Fibroblast of pulmonary artery (primary cell): Measurements from ENCODE around the gene KLRC3.

ENCODE experiments used
- DNase-seq: peaks from one replicate; pipeline ENCODE4 v3.0.0-alpha.2; 2010; ENCODE audit warnings: low read depth
- H3K4me3 ChIP-seq: replicated peaks from 2 replicates; pipeline ENCODE4 v1.5.1; 2011; ENCODE audit warnings: low read depth, mild to moderate bottlenecking, control low read depth, low read length, moderate library complexity
- TF ChIP-seq, protein P1 (sequence below): IDR thresholded peaks from 2 replicates; pipeline ENCODE4 v1.5.1; 2011; ENCODE audit warnings: mild to moderate bottlenecking, control low read depth, low read length, inconsistent platforms; ENCODE audit errors: missing control alignments

KLRC3 gene

GRCh38 chr12:10363914-10364814 lies 56.2 kb downstream of the KLRC3 start:
- TF ChIP-seq, protein P1, sequence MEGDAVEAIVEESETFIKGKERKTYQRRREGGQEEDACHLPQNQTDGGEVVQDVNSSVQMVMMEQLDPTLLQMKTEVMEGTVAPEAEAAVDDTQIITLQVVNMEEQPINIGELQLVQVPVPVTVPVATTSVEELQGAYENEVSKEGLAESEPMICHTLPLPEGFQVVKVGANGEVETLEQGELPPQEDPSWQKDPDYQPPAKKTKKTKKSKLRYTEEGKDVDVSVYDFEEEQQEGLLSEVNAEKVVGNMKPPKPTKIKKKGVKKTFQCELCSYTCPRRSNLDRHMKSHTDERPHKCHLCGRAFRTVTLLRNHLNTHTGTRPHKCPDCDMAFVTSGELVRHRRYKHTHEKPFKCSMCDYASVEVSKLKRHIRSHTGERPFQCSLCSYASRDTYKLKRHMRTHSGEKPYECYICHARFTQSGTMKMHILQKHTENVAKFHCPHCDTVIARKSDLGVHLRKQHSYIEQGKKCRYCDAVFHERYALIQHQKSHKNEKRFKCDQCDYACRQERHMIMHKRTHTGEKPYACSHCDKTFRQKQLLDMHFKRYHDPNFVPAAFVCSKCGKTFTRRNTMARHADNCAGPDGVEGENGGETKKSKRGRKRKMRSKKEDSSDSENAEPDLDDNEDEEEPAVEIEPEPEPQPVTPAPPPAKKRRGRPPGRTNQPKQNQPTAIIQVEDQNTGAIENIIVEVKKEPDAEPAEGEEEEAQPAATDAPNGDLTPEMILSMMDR: no peak
- peak overlapping the region; percentile 59 for H3K4me3 ChIP-seq
- peak; percentile 55 for DNase-seq

GRCh38 chr12:10363658-10363913 lies 56.8 kb downstream of the KLRC3 start:
- no peak for DNase-seq
- TF ChIP-seq, protein P1: no peak
- H3K4me3 ChIP-seq: peak overlapping the region; percentile 59

- peak; percentile 23 for DNase-seq
- H3K4me3 ChIP-seq: peak overlapping the region; percentile 59
- TF ChIP-seq, protein P1: no peak
These were observed 57.4 kb downstream of the KLRC3 start for GRCh38 chr12:10362828-10363657.

DNA sequence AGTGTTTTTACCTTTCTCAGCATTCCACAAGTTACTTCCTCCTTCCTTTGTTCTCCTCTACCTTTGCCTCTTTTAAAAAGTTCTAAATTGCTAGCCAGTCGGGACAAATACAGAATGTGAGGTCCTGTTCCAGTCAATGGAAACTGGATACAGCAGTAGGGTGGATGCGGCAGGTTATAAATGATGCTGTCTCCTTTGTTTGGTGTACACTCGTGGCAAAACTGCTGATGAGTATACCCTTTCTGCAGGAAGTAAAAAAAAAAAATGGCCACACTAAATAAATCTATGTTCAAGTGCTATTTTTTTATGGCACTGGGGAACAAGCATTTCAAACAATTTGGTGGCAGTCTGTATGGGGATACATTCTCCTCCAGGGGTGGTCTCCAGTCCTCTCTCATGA lies 58.1 kb downstream of the KLRC3 start:
- TF ChIP-seq, protein P1: no peak
- no peak overlapping the region for H3K4me3 ChIP-seq
- no peak for DNase-seq
